Measurements from ENCODE around the gene CCIN. TPM values are rescaled to one million over a fixed set of nuclear protein-coding genes. Genes with fewer than 3 reads are reported as not detected.

CCIN gene
- total and polyA plus RNA-seq, 2 experiments from 2014 or later, result 1.4 to 2.8 TPM

GRCh38 chr9:36141288-36141687 lies 27.9 kb upstream of the CCIN start:
- DNase-seq, result peak; percentile 66
- peaks cover 53% of the 10 kb centered on the region for H3K79me2 ChIP-seq (ENCODE audit: insufficient read depth)
- no peaks in the 10 kb centered on the region for H3K36me3 ChIP-seq (ENCODE audit: low read depth)
- in situ Hi-C loops (cut with MboI), result no loop called here
- no peaks in the 10 kb centered on the region for H3K9me2 ChIP-seq (ENCODE audit: insufficient read depth)
- H3K4me2 ChIP-seq (ENCODE audit: unreplicated experiment), result no peak overlapping the region
- no peaks in the 10 kb centered on the region for H3K27me3 ChIP-seq (replicated peaks; ENCODE audit: insufficient read depth)
- TF ChIP-seq EZH2phosphoT487 (IDR thresholded peaks at IDR 0.05; ENCODE audit: insufficient read depth, low read depth) (no peak), EZH2 (IDR thresholded peaks at IDR 0.05; ENCODE audit: insufficient read depth, poor library complexity, severe bottlenecking) (no peak)
- H3K27ac ChIP-seq, result no peak overlapping the region
- H3F3A ChIP-seq (ENCODE audit: insufficient read depth), result no peaks in the 10 kb centered on the region
- no peaks in the 10 kb centered on the region for H4K20me1 ChIP-seq (ENCODE audit: insufficient read depth)
- 51 to 54% methylated on average over 4 of the region's 4 CpGs for WGBS, 2 experiments (ENCODE audit: low coverage in 1 of 2, low lambda C conversion rate in 2 of 2, missing lambda C conversion rate in 2 of 2)
- H3K4me3 ChIP-seq, result no peak overlapping the region
- no peak overlapping the region for H3K9ac ChIP-seq
- 0 out of 2 replicates have a peak, but pooled peaks cover 6% of the 10 kb centered on the region for H3K4me1 ChIP-seq (ENCODE audit: insufficient read depth)
- no peaks in the 10 kb centered on the region for H3K9me3 ChIP-seq (ENCODE audit: low read depth)
- no peak overlapping the region for H2AFZ ChIP-seq

DNA sequence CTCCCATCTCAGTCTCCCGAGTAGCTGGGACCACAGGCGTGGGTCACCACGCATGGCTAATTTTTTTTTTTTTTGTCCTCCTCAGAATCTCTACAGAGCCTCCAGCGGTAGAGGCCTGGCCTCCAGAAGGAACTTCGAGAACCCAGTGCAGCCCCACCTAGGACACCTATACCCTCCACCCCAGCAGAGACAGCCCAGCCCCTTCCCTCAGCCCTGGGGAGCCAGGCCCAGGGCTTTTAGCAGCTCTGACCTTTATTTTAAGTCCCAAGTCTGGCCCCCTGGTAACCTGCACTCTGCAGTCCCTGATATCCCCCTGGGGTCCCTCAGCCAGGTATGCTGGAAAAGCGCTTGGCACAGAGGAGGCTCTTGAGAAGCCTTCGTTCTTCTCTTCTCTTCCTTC lies 27.4 kb upstream of the CCIN start:
- Histone ChIP-seq H3K27ac (no peak overlapping the region), H3K36me3 (ENCODE audit: low read depth) (no peaks in the 10 kb centered on the region), H4K20me1 (ENCODE audit: insufficient read depth) (no peaks in the 10 kb centered on the region), H3F3A (ENCODE audit: insufficient read depth) (no peaks in the 10 kb centered on the region), H3K4me2 (ENCODE audit: unreplicated experiment) (no peak overlapping the region), H3K9me2 (ENCODE audit: insufficient read depth) (no peaks in the 10 kb centered on the region), H3K9me3 (ENCODE audit: low read depth) (no peaks in the 10 kb centered on the region), H3K4me1 (ENCODE audit: insufficient read depth) (0 out of 2 replicates have a peak, but pooled peaks cover 6% of the 10 kb centered on the region), H3K9ac (no peak overlapping the region), H3K27me3 (replicated peaks; ENCODE audit: insufficient read depth) (no peaks in the 10 kb centered on the region), H2AFZ (no peak overlapping the region), H3K79me2 (ENCODE audit: insufficient read depth) (peaks cover 53% of the 10 kb centered on the region), H3K4me3 (no peak overlapping the region)
- no peak for DNase-seq
- 97 to 100% methylated on average over 7 of the region's 7 CpGs for WGBS, 2 experiments (ENCODE audit: low coverage in 1 of 2, low lambda C conversion rate in 2 of 2, missing lambda C conversion rate in 2 of 2)
- TF ChIP-seq EZH2 (IDR thresholded peaks at IDR 0.05; ENCODE audit: insufficient read depth, poor library complexity, severe bottlenecking), result no peak
- no peak for TF ChIP-seq EZH2phosphoT487 (IDR thresholded peaks at IDR 0.05; ENCODE audit: insufficient read depth, low read depth)
- in situ Hi-C loops (cut with MboI), result no loop called here

DNA sequence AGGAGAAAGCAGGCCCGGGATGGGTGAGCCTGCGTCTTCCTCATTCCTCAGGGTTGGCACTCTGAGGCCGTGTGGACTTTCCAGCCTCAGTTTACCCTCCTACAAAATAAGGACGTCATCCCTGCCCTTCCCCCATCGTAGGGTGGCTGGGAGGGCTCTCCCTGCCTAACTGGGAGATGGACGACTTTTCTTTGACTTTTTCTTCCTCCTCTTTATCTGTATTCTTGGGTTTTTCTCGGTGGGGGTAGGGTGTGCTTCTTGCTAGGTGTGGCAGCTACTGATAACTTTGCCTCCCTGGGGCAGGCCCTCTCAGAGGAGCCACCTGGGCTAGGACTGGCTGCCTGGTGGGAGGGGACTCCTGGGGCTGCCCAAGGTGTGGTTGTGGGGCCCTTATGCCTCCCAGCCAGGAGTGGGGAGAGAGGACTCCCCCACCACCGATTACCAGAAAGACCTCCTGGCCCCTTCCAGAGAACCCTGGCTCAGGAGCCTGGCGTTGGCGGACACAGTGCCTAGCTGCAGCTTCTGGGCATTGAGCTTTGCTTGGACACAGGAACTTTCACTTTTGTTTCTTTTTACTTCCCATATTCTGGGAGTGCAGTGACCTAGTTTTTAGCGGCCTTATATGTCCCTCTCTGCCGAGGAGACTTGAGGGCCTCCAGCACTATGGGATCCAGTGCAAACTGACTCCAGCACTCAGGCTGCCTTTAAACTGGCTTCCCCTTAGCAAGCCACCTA lies 26.5 kb upstream of the CCIN start:
- Histone ChIP-seq H3K9ac (no peak overlapping the region), H3K4me1 (ENCODE audit: insufficient read depth) (no peaks in the 10 kb centered on the region), H4K20me1 (ENCODE audit: insufficient read depth) (no peaks in the 10 kb centered on the region), H3K4me2 (ENCODE audit: unreplicated experiment) (no peak overlapping the region), H3K4me3 (no peak overlapping the region), H3K36me3 (ENCODE audit: low read depth) (no peaks in the 10 kb centered on the region), H3K27me3 (replicated peaks; ENCODE audit: insufficient read depth) (no peaks in the 10 kb centered on the region), H3K9me2 (ENCODE audit: insufficient read depth) (no peaks in the 10 kb centered on the region), H2AFZ (no peak overlapping the region), H3K79me2 (ENCODE audit: insufficient read depth) (peaks cover 45% of the 10 kb centered on the region), H3K9me3 (ENCODE audit: low read depth) (no peaks in the 10 kb centered on the region), H3F3A (ENCODE audit: insufficient read depth) (peaks cover 6% of the 10 kb centered on the region; the same call in 1 of the 2 replicates), H3K27ac (no peak overlapping the region)
- in situ Hi-C loops (cut with MboI), result no loop called here
- 48% methylated on average over 12 of the region's 12 CpGs for WGBS, 2 experiments (ENCODE audit: low coverage in 1 of 2, low lambda C conversion rate in 2 of 2, missing lambda C conversion rate in 2 of 2)
- DNase-seq, result peak; percentile 13
- TF ChIP-seq EZH2 (IDR thresholded peaks at IDR 0.05; ENCODE audit: insufficient read depth, poor library complexity, severe bottlenecking) (no peak), EZH2phosphoT487 (IDR thresholded peaks at IDR 0.05; ENCODE audit: insufficient read depth, low read depth) (no peak)

DNA sequence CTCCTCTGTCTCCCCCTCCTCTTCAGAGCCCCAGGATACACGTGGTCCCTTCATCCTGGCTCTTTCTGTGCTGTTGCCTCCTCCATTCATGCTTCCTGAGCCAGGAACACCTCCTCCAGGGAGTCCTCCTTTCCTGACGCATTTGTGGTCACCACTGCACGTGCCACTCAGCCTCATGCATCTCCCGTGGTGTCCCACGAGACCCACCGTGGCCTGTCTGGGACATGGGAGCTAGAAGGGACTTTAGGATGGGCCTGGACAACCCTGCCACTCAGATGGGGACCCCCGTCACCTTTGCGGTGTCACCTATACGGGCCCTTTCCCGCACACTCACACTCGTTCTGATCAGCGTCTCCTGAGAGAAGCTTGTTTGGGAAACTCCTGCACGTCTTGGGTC lies 25.9 kb upstream of the CCIN start:
- WGBS, 2 experiments (ENCODE audit: low coverage in 1 of 2, low lambda C conversion rate in 2 of 2, missing lambda C conversion rate in 2 of 2), result 79 to 84% methylated on average over 12 to 13 of the region's 13 CpGs
- no peak overlapping the region for H3K4me3 ChIP-seq
- peaks cover 8% of the 10 kb centered on the region; the same call in 1 of the 2 replicates for H3F3A ChIP-seq (ENCODE audit: insufficient read depth)
- DNase-seq, result no peak
- no peaks in the 10 kb centered on the region for H3K9me2 ChIP-seq (ENCODE audit: insufficient read depth)
- in situ Hi-C loops (cut with MboI), result no loop called here
- no peaks in the 10 kb centered on the region for H3K27me3 ChIP-seq (replicated peaks; ENCODE audit: insufficient read depth)
- no peak overlapping the region for H3K4me2 ChIP-seq (ENCODE audit: unreplicated experiment)
- H3K27ac ChIP-seq, result no peak overlapping the region
- no peak overlapping the region for H2AFZ ChIP-seq
- no peaks in the 10 kb centered on the region for H3K9me3 ChIP-seq (ENCODE audit: low read depth)
- peaks cover 40% of the 10 kb centered on the region for H3K79me2 ChIP-seq (ENCODE audit: insufficient read depth)
- no peaks in the 10 kb centered on the region for H3K36me3 ChIP-seq (ENCODE audit: low read depth)
- no peaks in the 10 kb centered on the region for H4K20me1 ChIP-seq (ENCODE audit: insufficient read depth)
- peaks cover 2% of the 10 kb centered on the region for H3K4me1 ChIP-seq (ENCODE audit: insufficient read depth)
- no peak for TF ChIP-seq EZH2 (IDR thresholded peaks at IDR 0.05; ENCODE audit: insufficient read depth, poor library complexity, severe bottlenecking)
- no peak for TF ChIP-seq EZH2phosphoT487 (IDR thresholded peaks at IDR 0.05; ENCODE audit: insufficient read depth, low read depth)
- H3K9ac ChIP-seq, result no peak overlapping the region

All from GM23248 (cell line).